ENCODE data around the gene NECAB2.

The NECAB2 gene

DNA sequence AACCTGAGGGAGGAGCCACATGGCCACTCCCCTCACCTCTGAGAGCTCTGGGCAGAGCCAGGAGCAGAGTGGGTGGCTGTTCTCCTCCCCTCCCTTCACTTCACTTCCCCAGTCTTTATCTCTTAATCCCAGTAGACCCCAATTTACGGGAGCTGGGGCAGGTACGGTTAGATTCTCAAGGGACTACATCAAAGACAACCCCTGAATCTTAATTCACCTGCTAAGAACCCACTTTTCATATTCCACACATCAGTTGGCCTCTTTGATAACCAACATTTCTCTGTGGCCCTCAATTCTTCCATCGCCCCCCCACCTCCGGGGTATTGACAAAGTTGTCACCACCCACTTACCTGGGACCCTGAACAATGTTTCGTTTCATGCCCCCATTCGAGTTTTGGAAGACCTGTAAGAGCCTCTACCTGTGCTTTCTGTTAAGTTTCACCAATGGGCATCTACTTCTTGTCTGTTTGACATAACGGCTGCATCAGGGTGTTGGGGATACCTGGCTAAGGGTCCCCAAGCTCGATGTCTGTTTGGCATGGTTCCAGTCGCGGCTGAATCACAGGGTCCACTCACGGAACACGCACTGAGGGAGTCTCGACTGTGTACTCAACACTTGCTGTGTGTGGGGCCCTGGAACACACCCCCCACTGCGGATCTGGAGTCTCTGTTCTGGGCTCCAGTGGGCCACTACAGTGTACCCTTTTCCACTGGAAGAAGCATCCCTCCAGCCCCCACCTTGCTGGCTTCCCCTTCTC is 46.7 kb downstream of the NECAB2 start:
- in situ Hi-C loops (cut with MboI; ENCODE audit: low sequenced_read_pairs) = no loop called here

DNA sequence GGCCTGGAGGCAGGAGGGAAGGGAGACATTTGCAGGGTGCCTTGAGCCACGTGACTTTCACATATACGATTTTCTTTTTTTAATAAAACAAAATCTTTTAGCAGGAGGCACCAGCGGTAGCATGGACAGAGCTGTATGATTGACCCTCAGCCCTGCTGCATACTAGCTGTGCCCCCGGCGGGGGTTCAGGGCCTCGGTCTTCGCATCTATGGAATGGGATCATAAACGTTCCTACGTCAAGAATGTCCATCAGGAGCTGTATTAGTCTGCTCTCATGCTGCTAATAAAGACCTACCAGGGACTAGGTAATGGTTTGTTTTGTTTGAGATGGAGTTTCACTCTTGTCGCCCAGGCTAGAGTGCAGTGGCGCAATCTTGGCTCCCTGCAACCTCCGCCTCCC is 47.4 kb downstream of the NECAB2 start:
- in situ Hi-C loops (cut with MboI; ENCODE audit: low sequenced_read_pairs) = no loop called here

DNA sequence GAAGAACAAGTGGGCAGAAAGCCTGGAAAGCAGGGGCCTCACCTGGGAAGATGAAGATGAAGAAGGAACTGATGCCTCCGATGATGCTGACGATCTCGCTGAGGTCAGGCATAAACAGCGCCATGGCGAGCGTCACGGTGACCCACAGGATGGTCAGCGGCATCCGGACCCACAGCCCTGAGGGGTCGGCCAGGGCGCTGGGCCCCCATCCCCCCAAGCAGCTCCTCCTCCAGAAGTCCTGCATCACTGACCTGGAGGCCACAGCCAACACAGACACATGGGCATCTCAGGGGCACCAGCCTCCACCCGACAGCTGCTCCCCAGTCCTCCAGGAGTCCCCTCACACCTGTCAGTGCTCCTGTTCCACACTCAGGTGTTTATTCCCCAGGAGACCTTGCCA is 48.4 kb downstream of the NECAB2 start:
- in situ Hi-C loops (cut with MboI; ENCODE audit: low sequenced_read_pairs) = no loop called here

DNA sequence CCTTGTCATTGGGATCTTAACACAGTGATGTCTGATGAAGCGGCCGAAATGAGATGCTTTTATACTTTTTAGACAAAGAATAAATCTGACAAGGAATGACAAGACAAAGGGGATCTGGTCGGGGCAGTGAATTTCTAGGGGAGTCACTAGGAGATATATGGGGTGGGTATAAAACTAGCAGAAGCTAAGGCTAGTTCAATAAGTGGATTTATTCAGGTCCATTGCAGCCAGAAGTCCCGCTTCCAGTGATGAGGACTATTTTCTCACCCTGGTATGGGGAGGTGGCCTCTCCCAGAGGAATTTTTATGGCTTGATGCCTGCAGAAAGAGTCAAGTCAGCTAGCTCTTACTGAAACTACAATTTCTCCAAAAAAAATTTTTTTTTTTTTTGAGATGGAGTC is 50.7 kb downstream of the NECAB2 start:
- in situ Hi-C loops (cut with MboI; ENCODE audit: low sequenced_read_pairs) = no loop called here

DNA sequence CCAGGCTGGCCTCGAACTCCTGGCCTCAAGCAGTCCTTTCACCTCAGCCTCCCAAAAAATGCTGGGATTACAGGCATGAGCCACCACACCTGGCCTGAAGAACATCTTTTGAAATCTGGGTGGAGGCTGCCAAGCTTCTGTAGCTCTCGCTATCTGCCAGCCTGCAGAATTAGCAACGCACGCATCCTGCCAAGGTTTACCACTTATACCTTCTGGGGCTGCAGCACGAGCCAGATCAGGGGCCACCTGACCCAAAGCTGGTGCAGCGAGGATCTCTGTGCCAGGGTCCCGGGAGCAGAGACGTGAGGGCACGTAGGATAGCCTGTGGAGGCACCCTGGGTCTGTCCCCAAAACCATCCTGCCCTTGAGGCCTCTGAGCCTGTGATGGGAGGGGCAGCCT is 52.3 kb downstream of the NECAB2 start:
- in situ Hi-C loops (cut with MboI; ENCODE audit: low sequenced_read_pairs) = no loop called here

DNA sequence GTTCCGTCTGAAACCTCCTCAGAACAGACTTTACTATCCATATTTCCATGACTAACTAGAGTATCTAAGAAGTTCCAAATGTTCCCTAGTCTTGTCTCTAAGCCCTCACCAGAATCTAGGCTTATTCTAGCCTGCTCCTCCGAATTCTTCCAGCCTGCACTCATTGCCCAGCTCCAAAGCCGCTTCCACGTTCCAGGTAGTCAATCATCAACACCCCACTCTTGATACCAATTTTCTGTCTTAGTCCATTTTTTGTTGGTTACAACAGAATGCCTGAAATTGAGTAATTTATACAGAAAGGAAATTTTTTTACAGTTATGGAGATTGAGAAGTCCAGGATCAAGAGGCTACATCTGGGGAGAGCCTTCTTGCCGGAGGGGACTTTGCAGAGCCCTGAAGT is 53.4 kb downstream of the NECAB2 start:
- in situ Hi-C loops (cut with MboI; ENCODE audit: low sequenced_read_pairs) = no loop called here

DNA sequence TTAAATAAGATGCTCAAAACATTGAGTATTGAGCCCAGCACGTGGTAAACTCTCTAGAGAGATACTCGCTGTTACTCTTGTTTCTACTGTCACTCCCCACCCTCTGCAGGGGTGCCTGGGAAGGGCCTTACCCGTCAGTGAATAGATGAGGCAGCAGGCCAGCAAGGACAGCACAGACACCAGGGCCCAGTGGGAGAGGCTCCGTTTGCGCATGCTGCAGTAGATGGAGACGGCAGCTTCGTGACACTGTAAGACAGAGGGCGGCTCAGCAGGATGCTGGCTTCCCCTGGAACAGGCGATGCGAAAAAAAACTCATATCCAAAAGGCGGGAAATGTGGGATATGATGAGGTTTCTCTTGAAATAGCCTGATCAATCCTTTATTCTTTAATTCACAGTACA is 54.6 kb downstream of the NECAB2 start:
- in situ Hi-C loops (cut with MboI; ENCODE audit: low sequenced_read_pairs) = no loop called here

DNA sequence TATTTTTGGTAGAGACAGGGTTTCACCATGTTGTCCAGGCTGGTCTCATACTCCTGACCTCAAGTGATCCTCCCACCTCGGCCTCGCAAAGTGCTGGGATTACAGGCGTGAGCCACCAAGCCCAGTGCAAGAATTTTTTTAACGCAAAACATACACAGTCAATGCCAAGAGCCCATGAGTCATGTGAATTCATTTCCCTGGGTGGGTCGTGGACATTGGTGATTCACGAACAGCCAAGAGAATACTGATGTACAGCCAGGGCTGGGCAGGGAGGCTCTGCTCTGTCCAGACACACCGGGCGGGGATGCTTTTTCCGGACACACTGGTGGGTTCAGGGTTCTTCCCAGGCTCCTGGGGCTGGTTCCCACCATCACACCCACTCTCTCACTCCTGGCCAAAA is 56.8 kb downstream of the NECAB2 start:
- in situ Hi-C loops (cut with MboI; ENCODE audit: low sequenced_read_pairs) = no loop called here

DNA sequence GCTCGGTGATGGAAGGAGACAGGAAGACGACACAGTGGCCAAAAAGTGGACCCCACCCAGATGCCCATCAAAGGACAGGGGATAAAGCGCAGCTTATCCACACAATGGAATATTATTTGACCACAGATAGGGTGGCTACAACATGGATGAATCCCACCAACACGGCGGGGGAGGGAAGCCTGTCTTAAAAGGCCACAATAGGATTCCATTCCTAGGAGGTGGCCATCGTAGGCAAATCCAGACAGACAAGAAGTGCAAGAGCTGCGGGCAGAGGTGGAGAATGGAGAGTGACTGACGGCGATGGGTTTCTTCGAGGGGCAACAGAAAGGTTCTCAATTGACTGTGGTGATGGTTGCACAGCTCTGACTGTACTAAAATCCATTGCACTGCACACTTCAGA is 58.6 kb downstream of the NECAB2 start:
- in situ Hi-C loops (cut with MboI; ENCODE audit: low sequenced_read_pairs) = no loop called here

DNA sequence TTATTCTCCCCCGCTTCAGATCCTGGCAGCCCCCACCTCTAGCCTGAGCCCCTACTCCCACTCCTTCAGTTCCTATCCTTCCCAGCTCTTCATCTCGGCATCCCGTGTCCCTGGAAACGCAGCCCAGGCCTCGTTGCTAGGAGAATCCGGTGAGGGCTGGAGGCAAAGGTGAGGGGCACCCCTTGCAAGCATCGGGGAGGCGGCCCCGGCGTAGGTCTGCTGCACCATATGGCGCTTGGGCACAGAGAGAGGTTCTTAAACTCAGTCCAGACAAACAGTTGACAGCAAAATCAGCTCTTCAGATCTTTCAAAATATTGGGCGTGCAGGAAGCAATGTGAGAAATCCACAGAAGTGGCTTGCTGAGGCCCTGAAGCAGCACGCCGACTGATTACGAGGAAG is 59.6 kb downstream of the NECAB2 start:
- in situ Hi-C loops (cut with MboI; ENCODE audit: low sequenced_read_pairs) = no loop called here

DNA sequence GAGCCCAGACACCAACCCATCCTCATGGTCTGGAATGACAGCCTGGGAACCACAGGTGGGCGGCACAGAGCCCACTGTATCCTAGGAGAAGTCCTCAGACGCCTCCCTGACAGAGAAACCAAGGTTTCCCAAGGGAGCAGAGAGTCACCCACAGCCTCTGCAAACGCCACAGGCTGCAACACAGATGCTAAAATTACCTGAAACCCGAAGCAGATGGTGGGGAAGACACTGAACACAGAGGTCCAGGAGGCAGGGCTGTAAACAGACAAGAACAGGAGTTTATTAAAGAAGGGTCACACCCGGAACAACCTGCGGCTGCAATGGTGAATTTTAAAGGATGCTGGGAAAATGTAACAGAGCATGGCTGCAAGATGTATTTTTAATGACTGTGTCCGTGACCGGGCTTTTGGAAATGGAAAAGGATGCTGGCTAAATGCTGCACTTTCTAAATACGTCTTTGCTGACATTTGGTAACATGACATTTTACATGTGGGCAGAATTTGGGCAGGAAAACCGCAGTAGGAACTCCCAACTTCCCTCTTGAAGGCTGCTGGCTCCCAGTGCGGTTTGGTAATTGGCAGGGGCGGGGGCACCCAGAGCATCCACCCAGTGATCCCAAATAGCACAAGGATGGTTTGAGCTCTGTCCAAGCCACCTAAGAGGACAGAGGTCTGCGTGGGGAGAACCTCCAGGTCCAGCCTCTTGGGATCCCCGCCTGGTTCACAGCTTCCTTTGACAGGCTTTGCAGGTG is 61.4 kb downstream of the NECAB2 start:
- in situ Hi-C loops (cut with MboI; ENCODE audit: low sequenced_read_pairs) = no loop called here

DNA sequence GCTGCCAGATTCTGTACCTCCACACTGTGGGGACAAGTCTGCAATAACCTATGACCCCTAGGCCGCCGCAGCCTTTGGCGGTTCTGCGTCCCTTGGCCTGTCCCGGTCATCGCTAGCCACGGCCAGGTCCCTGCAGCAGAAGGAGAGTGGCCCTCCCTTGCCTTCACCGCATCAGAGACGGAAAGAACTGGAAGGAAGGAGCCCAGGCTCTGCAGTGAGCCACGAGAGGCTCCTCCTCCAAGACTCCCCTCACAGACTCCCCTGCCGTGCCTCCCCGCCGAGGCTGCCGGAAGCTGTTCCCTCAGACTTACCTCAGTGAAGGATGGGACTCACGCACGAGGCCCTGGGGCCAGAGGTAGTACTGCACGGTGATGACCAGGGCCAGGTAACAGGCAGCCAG is 63.5 kb downstream of the NECAB2 start:
- in situ Hi-C loops (cut with MboI; ENCODE audit: low sequenced_read_pairs) = no loop called here

DNA sequence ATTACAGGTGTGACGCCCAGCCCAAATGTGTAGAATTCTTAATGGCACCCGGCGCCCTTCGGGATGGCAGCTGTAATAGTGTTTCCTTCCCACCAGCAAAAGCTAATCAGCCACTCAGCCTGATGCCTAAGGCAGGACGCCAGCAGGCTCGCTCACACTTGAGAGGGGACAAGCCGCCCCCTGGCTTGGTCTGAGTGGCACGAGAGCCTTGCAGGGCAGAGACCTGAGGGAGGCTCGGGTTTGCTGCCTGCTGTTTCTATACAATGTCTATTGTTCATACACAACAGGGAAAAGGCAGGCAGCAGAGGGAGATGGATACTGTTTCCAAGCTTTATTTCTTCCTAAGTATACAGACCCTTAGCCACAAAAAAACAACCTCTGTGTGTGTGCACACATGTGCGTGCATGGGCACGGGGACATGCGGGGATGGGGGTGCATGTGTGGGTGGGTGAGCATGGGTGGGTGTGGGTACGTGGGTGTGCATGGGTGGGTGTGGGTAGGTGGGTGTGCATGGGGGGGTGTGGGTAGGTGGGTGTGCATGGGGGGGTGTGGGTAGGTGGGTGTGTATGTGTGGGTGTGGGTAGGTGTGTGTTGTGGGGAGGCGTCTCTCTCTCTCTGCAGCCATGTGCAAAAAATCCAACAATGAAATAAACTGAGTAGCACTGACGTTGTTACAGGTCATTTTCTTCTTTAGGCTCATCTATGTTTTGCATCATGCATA is 64.6 kb downstream of the NECAB2 start:
- in situ Hi-C loops (cut with MboI; ENCODE audit: low sequenced_read_pairs) = no loop called here

DNA sequence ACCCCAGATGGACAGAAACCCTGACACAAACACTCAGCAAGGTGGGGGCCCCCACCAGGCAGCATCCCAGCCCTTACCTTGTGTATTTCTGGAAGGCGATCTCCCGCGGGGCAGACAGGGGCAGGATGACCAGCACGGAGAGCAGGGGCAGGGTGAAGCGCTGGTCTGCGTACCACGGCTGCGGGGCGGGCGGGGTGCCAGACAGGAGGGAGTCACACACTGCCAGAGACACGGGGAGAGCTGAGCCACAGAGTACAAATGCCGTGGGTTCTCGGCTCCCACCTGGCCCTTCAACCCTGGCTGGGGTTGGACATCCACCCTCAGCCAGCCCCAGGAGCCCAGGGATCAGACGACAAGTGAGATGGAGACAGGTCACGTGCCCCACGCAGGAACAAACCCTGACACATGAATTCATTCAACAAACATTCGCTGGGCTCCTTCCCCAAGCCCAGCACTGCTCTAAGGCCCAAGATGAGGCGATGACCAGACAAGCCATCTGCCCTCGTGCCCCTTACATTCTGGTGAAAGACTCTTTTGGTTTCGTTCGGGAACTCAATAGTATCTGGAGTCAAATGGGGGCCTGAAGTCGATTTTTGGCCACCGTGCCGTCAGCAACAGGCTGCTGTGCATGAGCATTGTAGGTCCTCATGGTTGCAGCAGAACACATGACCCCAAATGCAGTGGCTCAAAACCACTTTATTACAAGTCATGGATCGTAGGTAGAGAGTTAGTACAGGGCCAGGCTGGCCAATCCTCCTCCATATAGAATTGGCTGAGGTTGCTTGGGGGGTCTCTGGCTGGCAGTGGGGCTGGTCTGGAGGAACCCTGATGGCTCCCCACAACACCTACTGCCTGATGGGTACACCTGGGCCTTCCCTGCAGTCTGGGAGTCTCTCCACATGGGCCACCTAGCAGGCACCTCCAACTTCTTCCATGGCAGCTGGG is 65.5 kb downstream of the NECAB2 start:
- in situ Hi-C loops (cut with MboI; ENCODE audit: low sequenced_read_pairs) = no loop called here

DNA sequence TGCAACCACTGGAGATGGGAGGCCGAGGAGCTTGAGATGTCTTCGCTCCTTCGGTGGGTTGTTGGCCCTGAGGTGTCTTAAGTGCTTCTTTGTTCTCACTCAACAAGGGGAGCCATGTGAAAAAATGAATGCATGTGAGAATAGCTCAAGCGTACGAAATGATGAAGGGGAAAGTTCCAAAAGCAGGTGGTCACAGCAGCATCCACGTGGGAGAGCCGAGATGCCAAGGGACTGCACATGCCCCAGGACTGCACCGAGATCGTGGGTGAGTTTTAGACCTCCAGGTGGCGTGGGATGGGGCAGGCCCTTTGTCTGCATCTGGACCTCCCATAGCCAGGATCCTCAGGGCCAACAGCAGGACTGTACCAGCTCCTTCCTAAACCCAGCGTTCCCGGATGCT is 66.5 kb downstream of the NECAB2 start:
- in situ Hi-C loops (cut with MboI; ENCODE audit: low sequenced_read_pairs) = no loop called here

DNA sequence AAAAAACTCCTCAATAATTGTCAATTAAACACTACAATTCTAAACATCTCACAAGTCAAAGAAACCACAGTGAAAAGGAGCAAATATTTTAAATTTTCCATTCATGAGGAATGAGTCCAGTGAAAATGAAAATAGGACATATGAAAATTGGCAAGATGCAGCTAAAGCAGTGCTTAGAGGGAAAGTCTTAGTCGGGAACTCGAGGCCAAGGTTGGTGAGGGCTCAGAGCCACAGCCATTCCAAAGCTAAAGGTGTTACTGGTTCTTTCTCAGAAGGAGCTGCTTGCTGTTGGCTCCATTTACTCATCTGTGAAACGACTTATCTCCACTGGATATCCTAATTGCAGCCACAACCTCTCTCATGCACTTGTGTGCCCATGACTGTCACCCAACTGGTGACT is 68.1 kb downstream of the NECAB2 start:
- in situ Hi-C loops (cut with MboI; ENCODE audit: low sequenced_read_pairs) = no loop called here

DNA sequence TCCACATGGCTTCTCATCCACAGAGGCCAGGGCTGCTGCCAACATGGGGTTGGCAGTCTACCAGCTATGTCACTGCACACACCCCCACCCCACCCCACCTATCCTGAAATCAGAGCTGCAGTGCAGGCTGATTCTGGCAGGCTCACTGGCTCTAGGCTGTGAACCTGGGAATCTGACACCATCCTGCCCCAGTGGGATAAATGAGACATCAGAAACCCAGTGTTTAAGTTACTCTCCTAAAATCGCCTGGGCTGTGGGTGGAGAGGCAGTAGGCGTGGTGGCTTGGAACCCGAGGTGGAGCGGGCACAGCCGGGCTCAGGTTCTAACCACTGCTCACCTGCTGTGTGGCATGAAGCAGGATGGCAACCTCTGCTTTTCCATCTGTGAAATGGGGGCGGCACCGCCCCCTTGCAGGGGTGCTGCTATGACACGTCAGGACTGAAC is 69.0 kb downstream of the NECAB2 start:
- in situ Hi-C loops (cut with MboI; ENCODE audit: low sequenced_read_pairs) = no loop called here

DNA sequence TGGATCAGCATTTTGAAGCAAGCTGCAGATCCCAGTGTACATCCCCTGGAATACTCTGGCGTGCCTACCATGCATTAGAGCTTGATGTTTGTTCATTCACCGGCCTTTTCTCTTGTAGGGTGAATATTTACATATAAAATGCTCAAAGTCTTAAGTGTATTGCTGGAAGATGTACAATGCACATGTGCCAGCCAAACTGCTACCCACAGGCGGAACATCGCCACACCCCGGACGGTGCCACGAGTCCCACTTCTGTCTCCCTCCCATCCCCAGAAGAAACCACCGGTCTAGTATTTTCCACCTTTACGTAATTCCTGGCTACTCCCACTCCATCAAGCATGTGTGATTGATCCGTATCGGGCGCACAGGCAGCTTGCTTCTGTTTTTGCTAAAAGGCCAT is 70.4 kb downstream of the NECAB2 start:
- in situ Hi-C loops (cut with MboI; ENCODE audit: low sequenced_read_pairs) = no loop called here

DNA sequence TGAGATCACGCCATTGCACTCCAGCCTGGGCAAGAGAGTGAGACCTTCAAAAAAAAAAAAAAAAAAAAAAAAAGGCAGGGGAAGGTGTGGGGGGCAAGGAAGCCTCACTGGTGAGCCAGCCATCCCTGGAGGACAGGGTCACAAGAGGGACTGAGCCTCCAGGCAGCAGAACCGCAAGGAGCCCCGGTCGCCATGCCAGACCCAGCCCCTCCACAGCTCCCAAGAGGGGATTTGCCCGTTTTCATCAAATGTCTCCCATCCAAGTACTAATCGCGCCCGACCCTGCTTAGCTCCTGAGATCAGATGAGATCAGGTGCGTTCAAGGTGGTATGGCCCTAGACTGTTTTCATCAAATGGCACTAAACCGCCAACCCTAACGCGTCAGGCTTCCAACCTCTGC is 71.7 kb downstream of the NECAB2 start:
- in situ Hi-C loops (cut with MboI; ENCODE audit: low sequenced_read_pairs) = no loop called here

DNA sequence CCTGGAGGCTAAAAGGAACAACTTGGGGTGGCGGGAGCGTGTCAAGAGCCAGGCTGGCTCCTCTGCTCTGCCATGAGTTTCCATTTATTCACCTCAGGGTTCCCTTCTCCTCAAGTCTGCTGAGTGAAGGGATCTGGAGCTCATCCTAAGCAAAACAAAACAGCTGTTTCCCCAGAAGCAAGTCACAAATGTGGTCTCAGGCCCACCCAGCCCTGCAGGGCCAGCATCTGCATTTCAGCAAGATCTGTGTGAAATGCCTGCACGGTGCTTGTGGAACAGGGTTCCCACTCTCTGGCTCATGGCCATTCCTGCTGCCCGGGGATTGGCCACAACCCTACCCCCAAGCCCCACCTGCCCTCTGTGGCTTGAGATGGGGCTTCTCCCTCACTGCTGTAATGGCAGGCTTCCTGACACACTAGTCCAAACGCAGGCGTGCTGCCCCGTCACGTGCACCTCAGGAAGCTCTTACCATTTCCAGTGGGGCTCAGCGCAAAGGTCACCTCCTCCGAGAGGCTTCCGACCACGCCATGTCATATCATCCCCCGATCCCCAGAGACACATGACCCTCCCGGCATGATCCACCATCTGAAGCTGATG is 72.3 kb downstream of the NECAB2 start:
- in situ Hi-C loops (cut with MboI; ENCODE audit: low sequenced_read_pairs) = no loop called here

Measured in HL-60/S4 treated with retinoic acid at 250 ng/mL for 4 days and 3 days (cell line).